IMR-90 (cell line): Measurements from ENCODE around the gene FOXO6.

Experiments used
- CEBPB ChIP-seq: IDR thresholded peaks from 2 replicates; pipeline ENCODE4 v1.6.1; 2012; ENCODE audit warnings: low read depth, low read length, improper control_type of control experiment
- CTCF ChIP-seq: conservative IDR thresholded peaks from 2 replicates; pipeline ENCODE4 v1.5.1; 2012; ENCODE audit warnings: mild to moderate bottlenecking, low read depth, low read length, improper control_type of control experiment
- FOS ChIP-seq: fragments of 150-350 bp; IDR thresholded peaks from 2 replicates; pipeline ENCODE4 v1.6.1; 2016; ENCODE audit warnings: low read depth, low read length
- MAFK ChIP-seq: IDR thresholded peaks from 2 replicates; pipeline ENCODE4 v1.6.1; 2012; ENCODE audit warnings: low read depth, low read length, improper control_type of control experiment
- MXI1 ChIP-seq: IDR thresholded peaks from 2 replicates; pipeline ENCODE4 v1.6.1; 2012; ENCODE audit warnings: low read depth, mild to moderate bottlenecking, low read length, moderate library complexity, borderline replicate concordance
- NFE2L2 ChIP-seq: fragments of 150-350 bp; IDR thresholded peaks from 2 replicates; pipeline ENCODE4 v1.6.1; 2016; ENCODE audit warnings: low read depth, mild to moderate bottlenecking, low read length
- POLR2A ChIP-seq: IDR thresholded peaks from 2 replicates; pipeline ENCODE4 v1.6.1; 2012; ENCODE audit warnings: mild to moderate bottlenecking, low read depth, low read length
- RAD21 ChIP-seq: IDR thresholded peaks from 2 replicates; pipeline ENCODE4 v1.6.1; 2012; ENCODE audit warnings: low read length, improper control_type of control experiment
- SMC3 ChIP-seq: fragments of 150-350 bp; IDR thresholded peaks from 2 replicates; pipeline ENCODE4 v1.6.1; 2016; ENCODE audit warnings: low read depth, mild to moderate bottlenecking, antibody characterized with exemption, low read length, moderate library complexity
- TF ChIP-seq, protein P1 (sequence below): fragments of 150-350 bp; IDR thresholded peaks from 2 replicates; pipeline ENCODE4 v1.6.1; 2017; ENCODE audit warnings: mild to moderate bottlenecking, antibody characterized with exemption, low read length, low read depth

- no peak for TF ChIP-seq SMC3
- TF ChIP-seq RAD21 = no peak
- TF ChIP-seq, protein P1, sequence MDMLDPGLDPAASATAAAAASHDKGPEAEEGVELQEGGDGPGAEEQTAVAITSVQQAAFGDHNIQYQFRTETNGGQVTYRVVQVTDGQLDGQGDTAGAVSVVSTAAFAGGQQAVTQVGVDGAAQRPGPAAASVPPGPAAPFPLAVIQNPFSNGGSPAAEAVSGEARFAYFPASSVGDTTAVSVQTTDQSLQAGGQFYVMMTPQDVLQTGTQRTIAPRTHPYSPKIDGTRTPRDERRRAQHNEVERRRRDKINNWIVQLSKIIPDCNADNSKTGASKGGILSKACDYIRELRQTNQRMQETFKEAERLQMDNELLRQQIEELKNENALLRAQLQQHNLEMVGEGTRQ = no peak
- TF ChIP-seq MXI1 = no peak
- TF ChIP-seq CEBPB = no peak
- TF ChIP-seq CTCF = no peak
- no peak for TF ChIP-seq POLR2A
- no peak for TF ChIP-seq NFE2L2
- no peak for TF ChIP-seq MAFK
- TF ChIP-seq FOS = no peak
Observed at GRCh38 chr1:41368366-41368765, 7.1 kb downstream of the FOXO6 start.
